Progenitor cell of endocrine pancreas (in vitro differentiated cells): ENCODE results near the gene TBCE. TPM values are rescaled to one million over a fixed set of nuclear protein-coding genes. Genes with fewer than 3 reads are reported as not detected.

Experiments used
- DNase-seq: peaks from one replicate; pipeline ENCODE4 v3.0.0; 2021; ENCODE audit warnings: low spot score; ENCODE audit not compliant: unreplicated experiment
- H3K27ac Mint-ChIP-seq: 2 replicates; pipeline ENCODE4 v1.8.0; 2021; ENCODE audit warnings: mild to moderate bottlenecking, moderate library complexity, mixed read lengths
- H3K27me3 Mint-ChIP-seq: 2 replicates; pipeline ENCODE4 v1.8.0; 2021; ENCODE audit warnings: mixed read lengths
- H3K36me3 Mint-ChIP-seq: 2 replicates; pipeline ENCODE4 v1.8.0; 2022; ENCODE audit warnings: mixed read lengths; ENCODE audit not compliant: insufficient read depth
- H3K4me1 Mint-ChIP-seq: 2 replicates; pipeline ENCODE4 v1.8.0; 2021; ENCODE audit warnings: low read depth, mixed read lengths
- H3K4me3 Mint-ChIP-seq: 2 replicates; pipeline ENCODE4 v1.8.0; 2021; ENCODE audit warnings: low read depth, mild to moderate bottlenecking, moderate library complexity, mixed read lengths
- H3K9me3 Mint-ChIP-seq: 2 replicates; pipeline ENCODE4 v1.8.0; 2021; ENCODE audit warnings: low read depth, mixed read lengths
- CTCF ChIP-seq: fragments of 200-600 bp; sonication (generic); IDR thresholded peaks from one replicate; pipeline ENCODE4 v1.5.0; 2021; ENCODE audit warnings: antibody characterized with exemption, mild to moderate bottlenecking; ENCODE audit not compliant: unreplicated experiment
- total RNA-seq: library from RNA; stranded (reverse); gene quantifications from 2 replicates; pipeline ENCODE4 v1.2.1, GENCODE V29; 2021

Gene TBCE
- total RNA-seq, 1 donor from 2014 or later: 40.7 TPM

- no peak for TF ChIP-seq CTCF
- H3K4me3 Mint-ChIP-seq: no peak overlapping the region
- no peaks in the 10 kb centered on the region for H3K27me3 Mint-ChIP-seq
- H3K9me3 Mint-ChIP-seq: no peaks in the 10 kb centered on the region
- H3K4me1 Mint-ChIP-seq: peaks cover 5% of the 10 kb centered on the region
- H3K36me3 Mint-ChIP-seq: peaks cover 22% of the 10 kb centered on the region
- DNase-seq: no peak
- H3K27ac Mint-ChIP-seq: no peak overlapping the region
Observed at GRCh38 chr1:235341334-235341733, 25.9 kb upstream of the TBCE start.

DNA sequence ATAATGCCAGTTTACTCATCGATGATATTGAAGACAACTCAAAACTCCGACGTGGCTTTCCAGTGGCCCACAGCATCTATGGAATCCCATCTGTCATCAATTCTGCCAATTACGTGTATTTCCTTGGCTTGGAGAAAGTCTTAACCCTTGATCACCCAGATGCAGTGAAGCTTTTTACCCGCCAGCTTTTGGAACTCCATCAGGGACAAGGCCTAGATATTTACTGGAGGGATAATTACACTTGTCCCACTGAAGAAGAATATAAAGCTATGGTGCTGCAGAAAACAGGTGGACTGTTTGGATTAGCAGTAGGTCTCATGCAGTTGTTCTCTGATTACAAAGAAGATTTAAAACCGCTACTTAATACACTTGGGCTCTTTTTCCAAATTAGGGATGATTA is 25.2 kb upstream of the TBCE start:
- H3K9me3 Mint-ChIP-seq: no peaks in the 10 kb centered on the region
- TF ChIP-seq CTCF: no peak
- peaks cover 21% of the 10 kb centered on the region for H3K36me3 Mint-ChIP-seq
- no peak overlapping the region for H3K27ac Mint-ChIP-seq
- H3K4me1 Mint-ChIP-seq: peaks cover 3% of the 10 kb centered on the region
- DNase-seq: no peak
- no peaks in the 10 kb centered on the region for H3K27me3 Mint-ChIP-seq
- H3K4me3 Mint-ChIP-seq: no peak overlapping the region

DNA sequence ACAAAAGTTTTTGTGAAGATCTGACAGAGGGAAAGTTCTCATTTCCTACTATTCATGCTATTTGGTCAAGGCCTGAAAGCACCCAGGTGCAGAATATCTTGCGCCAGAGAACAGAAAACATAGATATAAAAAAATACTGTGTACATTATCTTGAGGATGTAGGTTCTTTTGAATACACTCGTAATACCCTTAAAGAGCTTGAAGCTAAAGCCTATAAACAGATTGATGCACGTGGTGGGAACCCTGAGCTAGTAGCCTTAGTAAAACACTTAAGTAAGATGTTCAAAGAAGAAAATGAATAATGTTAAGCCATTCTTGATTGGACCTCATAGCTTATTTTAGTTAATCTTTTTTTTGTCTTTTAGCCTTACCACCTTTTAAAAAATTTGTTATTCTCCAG is 24.8 kb upstream of the TBCE start:
- H3K36me3 Mint-ChIP-seq: peaks cover 21% of the 10 kb centered on the region
- H3K4me3 Mint-ChIP-seq: no peak overlapping the region
- no peaks in the 10 kb centered on the region for H3K27me3 Mint-ChIP-seq
- H3K9me3 Mint-ChIP-seq: no peaks in the 10 kb centered on the region
- no peak overlapping the region for H3K27ac Mint-ChIP-seq
- no peak for DNase-seq
- peaks cover 3% of the 10 kb centered on the region for H3K4me1 Mint-ChIP-seq
- TF ChIP-seq CTCF: no peak

DNA sequence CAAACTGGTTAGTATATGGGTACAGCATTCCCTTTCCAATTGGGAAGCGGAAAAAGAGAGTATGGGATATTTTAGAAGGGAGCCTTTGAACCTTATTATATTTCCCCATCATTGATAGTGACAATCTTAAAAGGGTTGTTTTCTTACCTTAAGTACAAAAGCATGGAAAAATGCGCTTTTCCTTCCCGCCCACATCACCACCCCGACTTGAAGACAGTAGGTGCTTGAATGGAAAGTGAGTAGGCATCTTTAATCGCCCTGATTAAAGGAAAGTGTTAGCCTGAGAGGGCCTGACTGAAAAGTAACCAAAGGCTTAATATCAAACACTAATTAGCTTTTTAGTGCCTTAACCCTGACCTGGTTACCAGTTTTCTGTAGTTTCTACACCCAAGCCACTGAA is 23.5 kb upstream of the TBCE start:
- Mint-ChIP-seq H3K4me3 (no peak overlapping the region), H3K27me3 (no peaks in the 10 kb centered on the region), H3K27ac (no peak overlapping the region), H3K4me1 (peaks cover 3% of the 10 kb centered on the region), H3K9me3 (no peaks in the 10 kb centered on the region), H3K36me3 (peaks cover 18% of the 10 kb centered on the region)
- no peak for DNase-seq
- no peak for TF ChIP-seq CTCF

- no peak for TF ChIP-seq CTCF
- Mint-ChIP-seq H3K9me3 (no peaks in the 10 kb centered on the region), H3K27me3 (no peaks in the 10 kb centered on the region), H3K27ac (no peak overlapping the region), H3K4me3 (no peak overlapping the region), H3K4me1 (no peaks in the 10 kb centered on the region), H3K36me3 (peaks cover 1% of the 10 kb centered on the region)
- DNase-seq: no peak
Observed at GRCh38 chr1:235351441-235351840, 15.8 kb upstream of the TBCE start.
